Left ventricle myocardium inferior (tissue), 1 donor: Measurements from ENCODE around the gene WEE1. TPM values are rescaled to one million over a fixed set of nuclear protein-coding genes. Genes with fewer than 3 reads are reported as not detected.

Experiments used
- DNase-seq: peaks from one replicate; pipeline ENCODE4 v3.0.0-alpha.2; 2020
- H3K27ac ChIP-seq: fragments of 200-600 bp; replicated peaks from 2 replicates; pipeline ENCODE4 v1.8.0; 2021
- H3K27me3 ChIP-seq: fragments of 200-600 bp; 2 replicates; pipeline ENCODE4 v1.8.0; 2021; ENCODE audit warnings: low read depth
- H3K36me3 ChIP-seq: fragments of 200-600 bp; 2 replicates; pipeline ENCODE4 v1.8.0; 2021
- H3K4me1 ChIP-seq: fragments of 200-600 bp; 2 replicates; pipeline ENCODE4 v1.8.0; 2021
- H3K4me3 ChIP-seq: fragments of 200-600 bp; 2 replicates; pipeline ENCODE4 v1.8.0; 2021; ENCODE audit warnings: mild to moderate bottlenecking, moderate library complexity
- H3K9me3 ChIP-seq: fragments of 200-600 bp; replicated peaks from 2 replicates; pipeline ENCODE4 v1.8.0; 2021
- CTCF ChIP-seq: fragments of 200-600 bp; IDR thresholded peaks from 2 replicates; pipeline ENCODE4 v1.8.0; 2021; ENCODE audit warnings: antibody characterized with exemption, mild to moderate bottlenecking, borderline replicate concordance
- intact Hi-C: fragments of 100-400 bp; cut with micrococcal nuclease; formaldehyde crosslinking; loops from one replicate; pipeline ENCODE4 v1.11.0; 2022
- total RNA-seq: library from RNA; stranded (reverse); fragmentation: NEBNext Ultra II Directional; extraction: Animal tissue kit (Norgen Biotek cat#: 25700); gene quantifications from one replicate; pipeline ENCODE4 v1.2.1, GENCODE V29; 2021
- donor health status: DM: no; HTN: yes; CAD: no; lungs with severe emphysema.

WEE1 gene
- total RNA-seq, 1 donor from 2014 or later, result 41.8 TPM

- H3K27me3 ChIP-seq, result no peaks in the 10 kb centered on the region
- peaks cover 8% of the 10 kb centered on the region for H3K4me1 ChIP-seq
- no peaks in the 10 kb centered on the region for H3K36me3 ChIP-seq
- DNase-seq, result no peak
- H3K27ac ChIP-seq, result no peak overlapping the region
- no peaks in the 10 kb centered on the region for H3K9me3 ChIP-seq
- H3K4me3 ChIP-seq, result no peak overlapping the region
- intact Hi-C loops, result no loop called here
- TF ChIP-seq CTCF, result no peak
Observed at GRCh38 chr11:9604134-9604533, 30.7 kb downstream of the WEE1 start.

DNA sequence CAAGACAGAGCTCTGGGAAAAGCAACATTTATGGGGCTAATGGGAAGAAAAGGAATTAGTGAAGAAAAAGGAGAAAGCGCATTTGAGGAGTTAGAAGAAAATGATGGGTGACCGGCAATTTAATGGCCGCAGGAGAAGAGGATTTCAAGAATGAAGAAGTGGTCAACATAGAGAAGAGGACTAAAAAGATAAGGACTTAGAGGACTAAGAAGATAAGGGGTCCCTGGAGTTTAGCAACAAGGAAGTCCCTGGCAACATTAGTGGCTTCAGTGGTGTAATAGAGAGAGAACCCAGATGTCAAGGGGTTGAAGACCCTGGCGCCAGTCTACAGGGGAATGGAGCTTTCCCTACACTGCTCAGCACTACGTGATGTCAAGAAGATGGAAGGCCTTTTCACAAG lies 32.3 kb downstream of the WEE1 start:
- intact Hi-C loops, result no loop called here
- Histone ChIP-seq H3K4me3 (no peak overlapping the region), H3K4me1 (peaks cover 8% of the 10 kb centered on the region), H3K27ac (no peak overlapping the region), H3K36me3 (no peaks in the 10 kb centered on the region), H3K9me3 (no peaks in the 10 kb centered on the region), H3K27me3 (no peaks in the 10 kb centered on the region)
- no peak for DNase-seq
- TF ChIP-seq CTCF, result no peak

- H3K9me3 ChIP-seq, result no peaks in the 10 kb centered on the region
- H3K4me1 ChIP-seq, result no peaks in the 10 kb centered on the region
- H3K27me3 ChIP-seq, result no peaks in the 10 kb centered on the region
- H3K4me3 ChIP-seq, result no peak overlapping the region
- TF ChIP-seq CTCF, result no peak
- DNase-seq, result no peak
- no peak overlapping the region for H3K27ac ChIP-seq
- H3K36me3 ChIP-seq, result no peaks in the 10 kb centered on the region
- intact Hi-C loops, result no loop called here
Observed at GRCh38 chr11:9606809-9607510, 33.5 kb downstream of the WEE1 start.

DNA sequence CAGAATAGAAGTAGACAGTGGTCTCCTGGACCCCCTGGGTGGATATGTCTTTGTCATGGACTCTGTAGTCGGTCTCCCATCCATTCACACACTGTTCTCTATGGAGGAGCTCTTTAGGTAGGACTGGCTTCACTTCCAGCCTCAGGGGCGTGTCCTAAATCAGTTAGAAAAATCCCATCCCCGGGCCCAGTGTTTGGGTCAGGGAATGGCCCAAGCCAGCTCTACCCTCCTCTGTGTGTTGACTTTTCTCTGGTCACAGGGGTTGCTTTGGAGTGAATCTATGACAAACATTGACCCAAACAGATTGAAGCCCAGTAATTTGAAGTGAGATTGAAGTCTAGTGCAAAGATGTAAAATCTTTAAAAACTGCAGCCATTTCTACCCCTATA lies 34.0 kb downstream of the WEE1 start:
- Histone ChIP-seq H3K27ac (no peak overlapping the region), H3K9me3 (no peaks in the 10 kb centered on the region), H3K4me3 (no peak overlapping the region), H3K36me3 (no peaks in the 10 kb centered on the region), H3K4me1 (peaks cover 2% of the 10 kb centered on the region), H3K27me3 (no peaks in the 10 kb centered on the region)
- no peak for TF ChIP-seq CTCF
- no peak for DNase-seq
- intact Hi-C loops, result no loop called here

GRCh38 chr11:9609002-9609759 lies 35.7 kb downstream of the WEE1 start:
- Histone ChIP-seq H3K9me3 (no peaks in the 10 kb centered on the region), H3K27ac (no peak overlapping the region), H3K4me1 (peaks cover 17% of the 10 kb centered on the region), H3K27me3 (no peaks in the 10 kb centered on the region), H3K36me3 (no peaks in the 10 kb centered on the region), H3K4me3 (no peak overlapping the region)
- intact Hi-C loops, result no loop called here
- no peak for TF ChIP-seq CTCF
- no peak for DNase-seq
